ENCODE measurements around the gene CCNY. TPM values are rescaled to one million over a fixed set of nuclear protein-coding genes. Genes with fewer than 3 reads are reported as not detected.

CCNY gene
- total RNA-seq, 1 experiment from 2014 or later: 51.9 TPM

GRCh38 chr10:35416619-35417312, 80.5 kb downstream of the CCNY start:
- H3K27ac ChIP-seq (ENCODE audit: low read length): no peak overlapping the region; the same call in 1 of the 2 replicates
- no peaks in the 10 kb centered on the region for H3K9me3 ChIP-seq (ENCODE audit: control insufficient read depth, insufficient read depth, low read depth, low read length)
- H3K27me3 ChIP-seq (ENCODE audit: control insufficient read depth, insufficient read depth, low read length): no peaks in the 10 kb centered on the region
- peaks cover 16% of the 10 kb centered on the region for H3K4me1 ChIP-seq (ENCODE audit: control insufficient read depth, insufficient read depth, low read length)
- ChIA-PET CTCF (no interaction called here), POLR2A (no interaction called here)
- in situ Hi-C loops (cut with HindIII; ENCODE audit: low pct_unique_long_range_greater_than_20kb, low sequenced_read_pairs) (no loop called here), intact Hi-C loops (cut with micrococcal nuclease; ENCODE audit: unreplicated experiment) (loop anchor here (5.0 kb wide), 1 partner anchor 79 kb away; the partner anchor contains the start of gene CCNY)
- DNase-seq (ENCODE audit: low read depth, low spot score) (no peak), ATAC-seq (no peak)
- no TSS peak for BruUV-seq (replicated peaks)
- H3K36me3 ChIP-seq (ENCODE audit: control insufficient read depth, insufficient read depth, low read length): no peaks in the 10 kb centered on the region
- TF ChIP-seq SIN3A (IDR thresholded peaks at IDR 0.05; ENCODE audit: borderline replicate concordance, insufficient read depth, low read depth, low read length): no peak
- TF ChIP-seq TCF7L2 (IDR thresholded peaks at IDR 0.05; ENCODE audit: low read depth, low read length): no peak
- no peak for TF ChIP-seq CTCF (IDR thresholded peaks at IDR 0.05)
- TF ChIP-seq POLR2AphosphoS5 (IDR thresholded peaks at IDR 0.05; ENCODE audit: low read depth, low read length): no peak
- no peak for TF ChIP-seq REST (IDR thresholded peaks at IDR 0.05; ENCODE audit: insufficient read depth in 1 of 2, low read depth in 2 of 2, low read length in 1 of 2)
- H3K4me3 ChIP-seq (ENCODE audit: low read depth in 2 of 2, low read length in 2 of 2): no peak overlapping the region

GRCh38 chr10:35417313-35417625, 81.0 kb downstream of the CCNY start:
- POLR2A ChIA-PET: no interaction called here
- TF ChIP-seq CTCF (IDR thresholded peaks at IDR 0.05) (no peak), TCF7L2 (IDR thresholded peaks at IDR 0.05; ENCODE audit: low read depth, low read length) (no peak), POLR2AphosphoS5 (IDR thresholded peaks at IDR 0.05; ENCODE audit: low read depth, low read length) (no peak), SIN3A (IDR thresholded peaks at IDR 0.05; ENCODE audit: borderline replicate concordance, insufficient read depth, low read depth, low read length) (no peak), REST (IDR thresholded peaks at IDR 0.05; ENCODE audit: insufficient read depth in 1 of 2, low read depth in 2 of 2, low read length in 1 of 2) (no peak)

More at GRCh38 chr10:35417313-35417625, 81.0 kb downstream of the CCNY start:
- no peaks in the 10 kb centered on the region for H3K36me3 ChIP-seq (ENCODE audit: control insufficient read depth, insufficient read depth, low read length)
- no peak for ATAC-seq
- H3K27me3 ChIP-seq (ENCODE audit: control insufficient read depth, insufficient read depth, low read length): no peaks in the 10 kb centered on the region
- no TSS peak for BruUV-seq (replicated peaks)
- H3K4me3 ChIP-seq (ENCODE audit: low read depth in 2 of 2, low read length in 2 of 2): no peak overlapping the region
- CTCF ChIA-PET: interaction anchor here (0.6 kb wide), 1 partner anchor 43 kb away, joined by 3 read pairs; no protein-coding TSS in a partner anchor
- intact Hi-C loops (cut with micrococcal nuclease; ENCODE audit: unreplicated experiment) (loop anchor here (5.0 kb wide), 1 partner anchor 80 kb away; the partner anchor contains the start of gene CCNY), in situ Hi-C loops (cut with HindIII; ENCODE audit: low pct_unique_long_range_greater_than_20kb, low sequenced_read_pairs) (no loop called here)
- no peak for DNase-seq (ENCODE audit: low read depth, low spot score)
- no peaks in the 10 kb centered on the region for H3K9me3 ChIP-seq (ENCODE audit: control insufficient read depth, insufficient read depth, low read depth, low read length)
- peaks cover 20% of the 10 kb centered on the region for H3K4me1 ChIP-seq (ENCODE audit: control insufficient read depth, insufficient read depth, low read length)
- H3K27ac ChIP-seq (ENCODE audit: low read length): no peak overlapping the region; the same call in 1 of the 2 replicates

Measured in Panc1 (cell line).